NCI-H146 treated with DMSO at 0.1 percent for 48 hours (cell line): Measurements from ENCODE around the gene SRCIN1.
"Not testable (repeated sequence)": the region's sequence is repeated elsewhere in the genome, so short reads cannot be mapped to it uniquely, and the experiment has no call there.

Experiments
- DNase-seq: peaks from one replicate; lab custom pipeline; 2025; ENCODE audit not compliant: unreplicated experiment; lab: John Stamatoyannopoulos, UW

The SRCIN1 gene

GRCh38 chr17:38485681-38486298 is 120.0 kb downstream of the SRCIN1 start:
- not testable (repeated sequence) for DNase-seq

DNA sequence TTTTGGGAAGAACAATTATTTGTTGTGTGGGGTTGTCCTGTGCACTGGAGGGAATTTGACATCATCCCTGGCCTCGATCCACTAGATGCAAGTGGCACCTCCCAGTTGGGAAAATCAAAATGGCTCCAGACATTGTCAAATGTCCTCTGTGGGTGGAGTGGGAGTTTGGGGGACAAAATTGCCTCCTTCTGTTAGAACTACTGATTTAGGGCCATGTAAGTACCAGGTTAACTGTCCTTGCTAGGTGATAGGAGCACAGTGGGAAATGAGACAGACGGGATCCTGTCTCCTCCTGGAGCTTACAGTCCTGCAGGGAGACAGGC is 120.6 kb downstream of the SRCIN1 start:
- DNase-seq = no peak

DNA sequence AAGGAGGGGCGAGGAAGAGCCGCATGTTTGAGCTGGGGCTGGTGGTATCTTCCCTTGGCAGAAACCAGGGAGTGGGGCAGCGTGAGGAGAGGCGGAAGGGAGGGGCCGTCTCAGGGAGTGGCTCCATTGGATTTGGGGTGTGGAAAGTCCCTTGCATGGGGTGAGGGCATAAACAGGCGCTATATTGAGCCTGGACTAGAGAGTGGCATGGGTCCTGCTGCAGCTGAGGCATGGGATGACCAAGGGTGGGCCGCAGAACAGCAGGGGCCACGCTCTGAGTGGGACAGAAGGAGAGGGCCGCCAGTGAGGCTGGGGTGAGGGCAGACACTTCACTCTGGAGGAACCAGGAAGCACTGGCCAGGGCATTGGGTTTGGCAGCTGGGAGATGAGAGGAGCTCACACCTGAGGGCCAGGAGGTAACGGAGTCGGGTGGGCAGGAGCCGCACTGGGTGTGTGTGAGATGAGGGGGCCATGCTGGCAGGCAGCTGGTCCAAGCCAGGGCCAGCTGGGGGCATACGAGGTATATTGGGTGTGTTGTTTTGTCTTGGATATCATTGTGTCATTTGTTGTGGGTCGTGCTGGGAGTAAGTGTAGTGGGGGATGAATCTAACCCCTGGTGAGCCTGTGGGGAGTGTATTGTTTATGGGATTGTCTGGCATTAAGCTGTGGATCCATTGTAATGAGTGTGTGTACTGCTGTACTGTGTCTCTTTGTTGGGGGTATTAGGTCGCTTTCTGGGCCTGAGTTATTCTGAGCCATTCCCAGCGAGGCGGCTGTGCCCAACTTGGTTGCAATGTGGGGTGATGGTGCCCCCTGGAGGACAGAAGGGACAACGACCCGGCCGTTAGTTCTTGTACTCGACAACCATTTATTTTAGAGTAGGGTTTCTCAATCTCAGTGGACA is 121.3 kb downstream of the SRCIN1 start:
- DNase-seq = peak; percentile 20

- not testable (repeated sequence) for DNase-seq
Observed at GRCh38 chr17:38482700-38483043, 123.1 kb downstream of the SRCIN1 start.

- peak; percentile 64 for DNase-seq
Observed at GRCh38 chr17:38482039-38482699, 123.6 kb downstream of the SRCIN1 start.
